Tibial artery (tissue), 4 donors: Measurements from ENCODE around the gene LHX3.

Source experiments
- DNase-seq, 2 donors: peaks; one replicate each; pipeline ENCODE4 v3.0.0-alpha.2; 2019
- H3K27ac ChIP-seq, 2 donors: fragments of 200-600 bp; sonication (generic) in 1 of 2; 1 replicate in 1 of 2; 2 replicates in 1 of 2; pipeline ENCODE4 v1.5.1; 2018 to 2019; ENCODE audit warnings: mild to moderate bottlenecking in 1 of 2
- H3K27me3 ChIP-seq, 2 donors: fragments of 200-600 bp; sonication (generic) in 1 of 2; one replicate each; pipeline versions ENCODE4 v1.5.1 to v1.6.0; 2016 to 2019
- H3K36me3 ChIP-seq, 3 donors: fragments of 200-600 bp; sonication (generic) in 2 of 3; one replicate each; pipeline ENCODE4 v1.5.1; 2016 to 2019; ENCODE audit warnings: mild to moderate bottlenecking in 2 of 3
- H3K4me1 ChIP-seq, 4 donors: fragments of 200-600 bp; sonication (generic) in 2 of 4; 1 replicate in 3 of 4; 2 replicates in 1 of 4; pipeline ENCODE4 v1.5.1; 2016 to 2019
- H3K4me3 ChIP-seq, 2 donors: fragments of 200-600 bp; sonication (generic) in 1 of 2; 1 replicate in 1 of 2; 2 replicates in 1 of 2; pipeline ENCODE4 v1.5.1; 2018 to 2019; ENCODE audit warnings: mild to moderate bottlenecking in 2 of 2
- H3K9me3 ChIP-seq, 3 donors: fragments of 200-600 bp; sonication (generic) in 1 of 3; one replicate each; pipeline ENCODE4 v1.5.1; 2016 to 2019
- intact Hi-C: fragments of 100-400 bp; cut with DNase I; formaldehyde crosslinking; loops from one replicate; pipeline ENCODE4 v1.15.0; 2023; ENCODE audit warnings: low total_unique reads
- TF ChIP-seq, protein P1 (sequence below), 2 experiments: fragments of 200-600 bp in 1 of 2; fragments of 450-650 bp in 1 of 2; IDR thresholded peaks; one replicate each; pipeline ENCODE4 v1.5.1; 2017 to 2019; ENCODE audit warnings: antibody characterized with exemption in 2 of 2, mild to moderate bottlenecking in 1 of 2, moderate library complexity in 1 of 2

The LHX3 gene

DNA sequence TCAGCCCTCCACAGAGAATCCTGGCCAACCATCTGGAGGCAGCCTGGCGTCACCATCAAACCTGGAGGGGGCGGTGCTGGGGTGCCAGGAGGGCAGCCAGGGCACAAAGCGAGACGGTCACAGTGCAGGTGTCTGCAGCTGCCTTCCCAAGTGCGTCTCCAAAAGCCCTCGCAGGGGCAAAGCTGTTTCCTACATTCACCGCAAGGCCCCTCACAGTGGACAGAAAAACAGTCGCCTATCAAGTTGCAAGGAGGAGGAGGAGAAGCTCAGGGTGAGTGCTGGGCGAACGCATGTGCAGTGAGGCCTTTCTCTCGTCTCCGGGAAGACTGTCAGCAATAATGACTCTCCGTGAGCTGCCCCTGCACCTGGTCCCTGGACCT lies 18.0 kb upstream of the LHX3 start:
- H3K36me3 ChIP-seq = peaks cover 0 to 67% (median 51%) of the 10 kb centered on the region in 3 donors
- no peaks in the 10 kb centered on the region for H3K27me3 ChIP-seq
- no peak for DNase-seq
- intact Hi-C loops = no loop called here
- H3K27ac ChIP-seq = no peak overlapping the region
- H3K4me1 ChIP-seq = no peaks in the 10 kb centered on the region
- TF ChIP-seq, protein P1, sequence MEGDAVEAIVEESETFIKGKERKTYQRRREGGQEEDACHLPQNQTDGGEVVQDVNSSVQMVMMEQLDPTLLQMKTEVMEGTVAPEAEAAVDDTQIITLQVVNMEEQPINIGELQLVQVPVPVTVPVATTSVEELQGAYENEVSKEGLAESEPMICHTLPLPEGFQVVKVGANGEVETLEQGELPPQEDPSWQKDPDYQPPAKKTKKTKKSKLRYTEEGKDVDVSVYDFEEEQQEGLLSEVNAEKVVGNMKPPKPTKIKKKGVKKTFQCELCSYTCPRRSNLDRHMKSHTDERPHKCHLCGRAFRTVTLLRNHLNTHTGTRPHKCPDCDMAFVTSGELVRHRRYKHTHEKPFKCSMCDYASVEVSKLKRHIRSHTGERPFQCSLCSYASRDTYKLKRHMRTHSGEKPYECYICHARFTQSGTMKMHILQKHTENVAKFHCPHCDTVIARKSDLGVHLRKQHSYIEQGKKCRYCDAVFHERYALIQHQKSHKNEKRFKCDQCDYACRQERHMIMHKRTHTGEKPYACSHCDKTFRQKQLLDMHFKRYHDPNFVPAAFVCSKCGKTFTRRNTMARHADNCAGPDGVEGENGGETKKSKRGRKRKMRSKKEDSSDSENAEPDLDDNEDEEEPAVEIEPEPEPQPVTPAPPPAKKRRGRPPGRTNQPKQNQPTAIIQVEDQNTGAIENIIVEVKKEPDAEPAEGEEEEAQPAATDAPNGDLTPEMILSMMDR (IDR thresholded peaks at IDR 0.05) = no peak
- H3K4me3 ChIP-seq = no peak overlapping the region
- H3K9me3 ChIP-seq = no peaks in the 10 kb centered on the region

DNA sequence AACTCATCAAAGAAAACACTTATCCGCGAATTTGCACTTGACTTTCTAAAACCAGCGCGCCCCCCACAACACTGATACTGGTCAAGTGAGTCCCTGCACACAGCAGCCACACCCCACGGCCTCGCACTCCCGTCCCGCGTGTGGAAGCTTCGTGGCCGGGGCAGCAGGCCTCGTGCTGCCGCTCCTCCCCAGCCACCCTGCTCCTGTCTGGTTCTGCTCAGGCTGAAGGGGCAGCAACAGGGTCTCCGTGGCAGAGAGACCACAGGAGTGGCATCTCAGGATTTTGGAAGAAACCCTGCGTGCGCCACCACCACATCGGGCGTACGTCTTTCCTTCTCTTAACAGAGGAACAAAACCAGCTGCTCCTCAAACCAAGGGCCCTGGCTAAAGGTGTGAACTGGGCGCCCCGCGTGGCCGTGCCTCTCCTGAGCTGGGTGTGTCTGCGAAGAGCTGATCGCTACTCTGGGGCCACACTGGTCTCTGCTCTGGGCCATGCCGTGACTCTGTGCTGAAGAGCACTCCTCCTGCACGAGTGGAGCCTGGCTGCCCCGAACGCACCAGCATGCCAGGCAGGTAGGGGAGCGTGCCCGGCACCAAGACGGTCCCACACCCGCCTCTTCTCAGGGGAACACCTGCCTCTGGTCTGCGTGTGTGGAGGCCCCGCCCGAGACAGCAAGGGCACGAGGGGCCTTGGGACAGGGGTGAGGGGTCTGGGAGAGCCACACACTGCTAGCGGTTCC lies 17.4 kb upstream of the LHX3 start:
- no peaks in the 10 kb centered on the region for H3K4me1 ChIP-seq
- no peaks in the 10 kb centered on the region for H3K27me3 ChIP-seq
- TF ChIP-seq, protein P1 (IDR thresholded peaks at IDR 0.05) = no peak
- peaks cover 0 to 73% (median 55%) of the 10 kb centered on the region in 3 donors for H3K36me3 ChIP-seq
- no peak overlapping the region for H3K4me3 ChIP-seq
- intact Hi-C loops = no loop called here
- DNase-seq = no peak
- H3K27ac ChIP-seq = no peak overlapping the region
- H3K9me3 ChIP-seq = no peaks in the 10 kb centered on the region

DNA sequence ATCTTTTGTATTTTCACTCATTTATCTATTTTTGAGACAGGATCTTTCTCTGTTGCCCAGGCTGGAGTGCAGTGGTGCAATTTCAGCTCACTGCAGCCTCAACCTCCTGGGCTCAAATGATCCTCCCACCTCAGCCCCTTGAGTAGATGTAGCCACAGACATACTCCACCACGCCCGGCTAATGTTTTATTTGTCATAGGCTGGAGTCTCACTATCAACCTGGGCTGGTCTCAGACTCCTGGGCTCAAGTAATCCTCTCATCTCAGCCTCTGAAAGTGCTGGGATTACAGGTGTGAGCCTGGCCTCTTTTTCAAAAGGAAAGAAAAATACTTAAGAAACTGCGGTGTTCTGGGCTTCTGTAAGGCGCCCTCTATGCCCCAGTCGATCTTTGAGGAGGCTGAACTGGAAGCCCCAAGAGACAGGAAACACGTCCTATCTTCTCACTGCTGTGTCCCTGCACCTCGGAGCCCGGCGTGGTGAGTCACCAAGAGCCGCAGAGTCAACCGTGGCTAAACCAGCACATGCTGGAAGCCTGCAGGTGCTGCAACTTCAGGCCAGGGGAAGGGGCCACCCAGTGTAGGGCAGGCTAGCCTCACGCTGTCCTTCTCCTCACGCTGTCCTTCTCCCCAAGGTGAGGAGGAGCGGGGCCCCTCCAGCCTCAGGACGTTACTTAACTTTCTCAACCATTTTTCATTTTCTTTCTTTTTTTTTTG lies 15.2 kb upstream of the LHX3 start:
- Histone ChIP-seq H3K27ac (no peak overlapping the region), H3K4me1 (no peaks in the 10 kb centered on the region), H3K9me3 (no peaks in the 10 kb centered on the region), H3K4me3 (no peak overlapping the region), H3K27me3 (no peaks in the 10 kb centered on the region), H3K36me3 (peaks cover 5 to 90% (median 73%) of the 10 kb centered on the region in 3 donors)
- intact Hi-C loops = no loop called here
- TF ChIP-seq, protein P1 (IDR thresholded peaks at IDR 0.05) = no peak
- no peak for DNase-seq

DNA sequence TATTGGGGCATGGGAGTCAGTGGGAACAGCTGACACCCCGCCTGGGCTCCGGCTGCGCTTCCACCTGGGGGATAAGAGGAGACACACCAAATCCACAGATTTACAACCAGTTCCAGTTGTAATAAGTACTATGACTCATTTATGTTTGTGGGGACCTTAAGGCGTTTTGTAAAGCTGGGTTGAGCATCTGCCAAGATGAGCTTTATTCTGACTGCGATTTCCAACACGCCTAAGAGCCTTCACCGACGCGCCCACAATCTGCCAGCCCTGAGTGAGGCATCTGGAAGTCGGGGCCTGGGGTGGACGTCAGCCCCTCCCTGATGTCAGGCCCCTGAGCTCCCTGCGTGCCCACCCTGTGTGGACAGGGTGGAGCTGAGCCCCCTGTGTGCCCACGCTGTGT lies 14.3 kb upstream of the LHX3 start:
- peaks cover 14 to 94% (median 78%) of the 10 kb centered on the region in 3 donors for H3K36me3 ChIP-seq
- intact Hi-C loops = no loop called here
- TF ChIP-seq, protein P1 (IDR thresholded peaks at IDR 0.05) = no peak

DNA sequence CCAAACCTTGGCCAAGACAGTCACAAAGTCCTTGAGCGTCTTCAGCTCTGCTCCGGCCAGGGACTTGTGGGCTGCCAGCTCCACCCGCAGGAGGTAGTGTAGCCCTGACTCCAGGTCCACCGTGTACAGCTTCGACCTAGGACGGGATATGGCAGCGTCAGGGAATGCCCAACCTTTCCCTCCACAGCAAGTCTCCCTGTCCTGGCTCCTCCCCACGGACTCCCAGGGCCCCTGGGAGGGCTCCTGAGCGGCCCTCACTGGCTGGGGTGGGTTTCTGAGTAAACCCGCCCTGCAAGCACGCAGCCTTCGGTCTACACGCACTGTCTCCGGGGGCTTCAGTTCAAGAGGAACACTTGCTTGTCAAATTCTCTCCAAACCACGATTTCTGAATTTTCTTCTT lies 13.7 kb upstream of the LHX3 start:
- H3K4me1 ChIP-seq = no peaks in the 10 kb centered on the region
- no peaks in the 10 kb centered on the region for H3K9me3 ChIP-seq
- no peak overlapping the region for H3K4me3 ChIP-seq
- H3K36me3 ChIP-seq = peaks cover 20 to 94% (median 79%) of the 10 kb centered on the region in 3 donors
- H3K27me3 ChIP-seq = no peaks in the 10 kb centered on the region
- no peak for DNase-seq
- TF ChIP-seq, protein P1 (IDR thresholded peaks at IDR 0.05) = no peak
- H3K27ac ChIP-seq = no peak overlapping the region
- intact Hi-C loops = no loop called here

More for the DNA sequence above, 14.3 kb upstream of the LHX3 start:
- H3K27ac ChIP-seq = no peak overlapping the region
- H3K9me3 ChIP-seq = no peaks in the 10 kb centered on the region
- H3K27me3 ChIP-seq = no peaks in the 10 kb centered on the region
- no peak overlapping the region for H3K4me3 ChIP-seq
- no peaks in the 10 kb centered on the region for H3K4me1 ChIP-seq
- no peak for DNase-seq
